Activated CD8-positive, alpha-beta memory T cell treated with anti-CD3 and anti-CD28 coated beads for 4 hours (primary cell): ENCODE measurements around the gene FYN.

Source experiments
- DNase-seq, 2 donors: peaks; one replicate each; pipeline ENCODE4 v3.0.0-alpha.2; 2020; ENCODE audit warnings: low read depth in 2 of 2

The FYN gene

DNA sequence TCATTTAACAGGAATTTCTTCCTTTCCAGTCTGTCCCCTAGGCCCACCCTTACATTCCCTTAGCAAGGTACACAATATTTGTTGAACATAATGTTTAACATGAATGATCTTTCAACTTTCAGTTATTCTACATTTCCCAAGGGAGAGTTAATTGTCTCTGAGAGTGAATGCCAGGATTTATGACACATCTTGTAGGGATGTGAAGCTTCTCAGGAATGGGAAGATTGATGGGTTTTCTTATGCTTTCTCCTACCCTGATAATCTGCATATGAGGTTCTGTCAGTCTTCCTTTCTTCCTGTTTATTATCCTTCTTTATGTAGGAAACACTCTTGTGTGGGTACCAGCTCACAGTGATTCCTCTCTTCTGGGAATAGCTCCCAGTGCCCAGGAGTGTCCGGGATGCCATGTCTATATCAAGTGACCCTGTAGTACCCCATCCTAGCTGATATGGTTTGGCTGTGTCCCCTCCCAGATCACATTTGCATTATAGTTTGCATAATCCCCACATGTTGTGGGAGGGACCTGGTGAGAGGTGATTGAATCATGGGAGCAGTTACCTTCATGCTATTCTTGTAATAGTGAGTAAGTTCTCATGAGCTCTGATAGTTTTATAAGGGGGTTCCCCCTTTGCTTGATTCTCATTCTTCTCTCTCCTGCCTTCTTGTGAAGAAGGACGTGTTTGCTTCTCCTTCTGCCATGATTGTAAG lies 7.1 kb upstream of the FYN start:
- DNase-seq = no peak

GRCh38 chr6:111875741-111876140 lies 2.5 kb upstream of the FYN start:
- DNase-seq = no peak

- DNase-seq = peak; percentile 26 to 48
Measured at GRCh38 chr6:111874025-111874415, 768 bp upstream of the FYN start.

DNA sequence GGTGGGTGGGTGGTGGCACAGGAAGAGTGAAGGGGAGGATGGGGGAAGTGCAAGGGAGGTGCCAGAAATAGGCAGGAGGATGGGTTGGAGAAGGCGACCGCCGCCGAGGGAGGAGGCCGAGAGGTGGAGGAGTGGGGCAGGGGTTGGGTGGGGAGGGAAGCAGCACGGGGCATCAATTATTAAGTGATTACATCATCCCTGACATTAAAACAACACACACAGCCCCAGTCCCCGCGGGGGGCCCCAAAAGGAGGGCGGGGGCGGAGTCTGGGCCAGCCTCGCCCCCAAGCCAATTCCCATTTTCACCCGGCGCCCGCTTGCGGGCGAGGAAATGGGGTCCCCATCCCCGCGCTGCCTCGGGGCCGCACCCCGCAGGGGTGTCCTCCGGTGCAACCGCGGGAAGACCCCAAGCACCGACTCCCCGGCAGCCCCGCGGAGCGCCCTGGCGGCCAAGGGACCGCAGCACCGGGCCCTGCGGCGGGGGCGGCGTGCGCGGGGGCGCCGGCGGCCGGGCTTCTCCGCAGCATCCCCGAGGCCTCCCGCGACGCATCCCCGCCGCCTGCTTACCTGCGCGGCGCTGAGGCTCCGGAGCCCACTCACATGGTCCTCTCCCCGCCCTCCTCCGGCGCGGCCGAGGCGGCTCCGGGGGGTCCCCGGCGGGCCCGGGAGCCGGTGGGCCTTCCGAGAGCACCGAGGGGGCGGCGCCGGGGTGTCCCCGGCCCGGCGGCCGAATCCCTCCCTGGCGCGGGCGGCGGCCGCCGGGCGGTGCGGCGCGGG lies 663 bp downstream of the FYN start:
- peak; percentile 53 to 57 for DNase-seq

DNA sequence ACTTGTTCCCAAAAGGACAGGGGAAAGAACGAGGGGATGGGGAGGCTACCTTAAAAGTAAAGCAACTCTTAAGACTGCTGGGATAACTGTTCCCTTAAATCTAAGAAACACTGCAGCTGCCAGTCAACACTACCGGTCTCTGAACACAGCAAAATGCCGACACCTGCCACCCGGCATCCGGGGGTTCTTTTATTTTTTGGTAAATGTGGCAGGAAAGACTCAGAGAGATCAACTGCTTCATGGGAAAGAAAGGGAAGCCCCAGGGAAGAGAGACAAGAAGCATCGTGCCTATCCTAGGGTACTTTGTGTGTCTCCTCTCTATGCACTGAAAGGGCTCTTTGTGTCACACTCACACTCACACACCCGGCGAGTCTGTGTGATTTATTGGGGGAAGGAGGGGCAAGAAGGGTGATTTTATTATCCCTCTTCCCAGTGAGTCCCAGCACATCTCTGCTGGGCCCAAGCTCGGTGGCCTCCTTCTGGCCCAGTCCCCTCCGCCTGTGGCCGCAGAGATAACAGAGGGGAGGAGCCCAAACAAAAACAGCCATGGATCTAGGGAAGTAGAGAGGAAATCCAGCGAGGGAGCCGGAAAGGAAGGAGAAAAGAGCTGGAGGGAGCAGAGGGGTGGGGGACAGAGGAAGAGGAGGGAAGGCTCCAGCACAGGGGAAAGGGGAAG lies 1.4 kb downstream of the FYN start:
- no peak for DNase-seq

GRCh38 chr6:111871207-111871606 lies 2.0 kb downstream of the FYN start:
- peak in 1 of 2 donors; percentile 39 for DNase-seq

- no peak for DNase-seq
Measured at GRCh38 chr6:111870742-111871064, 2.5 kb downstream of the FYN start.

- no peak for DNase-seq
Measured at GRCh38 chr6:111870051-111870741, 3.1 kb downstream of the FYN start.

- DNase-seq = no peak
Measured at GRCh38 chr6:111866857-111867256, 6.4 kb downstream of the FYN start.

GRCh38 chr6:111865909-111866546 lies 7.2 kb downstream of the FYN start:
- no peak for DNase-seq

DNA sequence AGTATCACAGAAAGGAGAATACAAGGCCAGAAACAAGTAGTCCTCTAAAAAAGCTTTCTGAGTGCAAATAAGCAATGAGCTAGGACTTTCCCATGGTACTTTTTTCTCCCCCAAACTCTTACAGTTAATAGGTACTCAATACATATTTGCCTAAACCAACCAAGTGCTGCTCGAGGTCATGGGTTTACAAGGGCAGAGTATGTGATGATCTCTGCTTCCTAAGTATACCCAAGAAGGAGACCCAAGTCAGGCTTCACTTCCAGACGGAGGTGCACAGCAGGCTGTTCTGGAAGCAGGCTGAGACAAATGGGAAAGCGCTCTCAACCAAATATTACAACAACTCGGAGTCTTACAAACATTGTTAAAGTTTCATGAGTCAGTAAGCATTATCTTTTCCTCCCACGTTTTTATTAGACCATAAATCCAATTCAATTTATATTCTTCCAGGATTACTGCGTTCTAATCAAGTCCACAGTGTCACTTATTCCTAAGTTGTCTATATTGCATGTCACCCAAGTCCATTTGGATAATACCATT lies 8.1 kb downstream of the FYN start:
- no peak for DNase-seq

- no peak for DNase-seq
Measured at GRCh38 chr6:111864138-111865048, 8.9 kb downstream of the FYN start.

GRCh38 chr6:111862741-111863140 lies 10.5 kb downstream of the FYN start:
- DNase-seq = no peak

- no peak for DNase-seq
Measured at GRCh38 chr6:111862314-111862713, 10.9 kb downstream of the FYN start.

DNA sequence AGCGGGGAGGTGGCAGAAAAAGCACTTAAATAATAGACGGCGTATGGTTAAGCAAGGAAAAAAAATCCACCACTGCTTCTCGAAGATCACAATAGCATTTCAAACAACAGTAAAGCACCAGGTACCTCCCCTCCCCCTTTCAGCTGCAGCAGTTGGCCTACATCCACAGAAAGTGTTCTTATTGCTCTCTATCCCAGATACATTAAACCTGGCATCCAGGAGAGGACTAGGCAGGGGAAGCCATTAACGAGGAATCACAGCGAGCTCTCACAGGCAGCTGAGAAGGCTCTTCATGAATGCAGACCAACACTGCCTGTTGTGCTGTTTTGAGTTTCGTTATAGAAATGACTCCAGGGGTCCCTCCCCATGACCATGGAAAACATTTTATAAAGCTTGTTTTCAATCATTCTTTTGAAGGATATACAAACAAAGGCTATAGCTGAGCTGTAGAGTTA lies 11.8 kb downstream of the FYN start:
- DNase-seq = no peak

DNA sequence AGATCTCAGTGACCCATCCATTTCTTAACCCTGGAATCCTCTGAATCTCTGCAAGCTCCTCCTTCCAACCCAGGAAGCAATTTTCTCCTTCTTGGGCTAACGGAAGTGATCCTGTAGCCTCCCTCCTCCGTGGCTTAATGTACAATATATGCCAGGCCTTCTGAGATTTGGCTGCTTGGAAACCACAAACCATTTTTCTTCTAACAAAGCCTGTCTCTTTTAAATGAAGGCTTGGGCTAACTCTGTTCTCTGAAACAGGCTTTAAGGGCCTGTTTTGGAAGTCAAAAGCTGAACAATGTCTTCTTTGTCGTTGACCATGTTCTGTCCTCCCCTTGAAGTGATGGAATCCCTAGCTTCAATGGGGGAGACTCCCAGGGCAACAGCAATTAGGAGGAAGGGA lies 14.9 kb downstream of the FYN start:
- no peak for DNase-seq

DNA sequence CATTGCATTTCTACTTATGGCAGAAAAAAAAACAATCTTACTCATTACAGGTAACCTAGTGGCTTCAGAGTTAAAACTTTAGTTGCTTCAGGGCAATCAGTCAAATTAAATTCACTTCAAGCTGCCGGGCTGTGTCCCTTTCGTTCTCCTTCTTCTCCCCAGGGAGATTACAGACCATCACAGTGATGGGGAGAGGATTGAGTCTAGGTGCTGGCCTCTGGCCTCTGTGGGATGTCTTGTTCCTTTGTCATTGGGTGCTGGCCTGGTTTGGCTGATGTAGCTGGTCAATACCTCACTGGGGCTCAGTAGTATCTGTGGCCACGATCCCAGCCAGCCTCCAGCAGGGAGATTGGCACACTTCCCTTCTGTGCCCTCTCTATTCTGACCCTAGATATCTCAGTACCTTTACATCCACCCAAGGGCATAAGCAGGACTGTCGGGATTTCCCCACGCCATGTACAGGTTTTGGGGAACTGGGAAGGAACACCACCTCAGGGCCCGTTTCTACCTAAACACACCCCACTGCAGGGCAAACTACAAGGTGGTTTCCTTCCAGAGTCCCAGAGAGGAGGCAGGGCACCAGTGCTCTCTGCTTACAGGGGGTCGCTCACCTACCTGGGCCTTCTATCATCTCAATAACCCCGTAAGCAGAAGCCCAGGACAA lies 15.4 kb downstream of the FYN start:
- DNase-seq = no peak

DNA sequence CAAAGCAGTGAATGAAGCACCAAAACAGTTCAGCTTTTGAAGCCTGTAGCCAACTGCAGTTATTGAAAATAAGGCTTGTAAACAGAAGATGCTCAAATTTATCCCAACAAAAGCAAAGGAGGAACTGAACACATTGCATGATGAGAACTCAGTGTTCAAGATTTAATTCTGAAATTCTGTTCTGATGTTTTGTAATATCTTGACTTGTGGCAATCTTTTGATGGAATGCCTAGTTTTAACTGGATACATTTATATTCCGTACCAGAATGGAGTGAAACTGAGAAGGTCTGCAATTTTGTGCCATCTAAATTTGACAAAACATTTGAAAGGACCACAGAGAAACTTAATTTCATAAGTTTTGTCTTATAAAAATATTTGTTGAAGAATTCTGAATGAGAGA lies 17.5 kb downstream of the FYN start:
- DNase-seq = no peak

- DNase-seq = no peak
Measured at GRCh38 chr6:111854683-111855082, 18.6 kb downstream of the FYN start.

GRCh38 chr6:111852725-111853124 lies 20.5 kb downstream of the FYN start:
- DNase-seq = no peak
